ENCODE results near the gene TMPRSS2. TPM values are rescaled to one million over a fixed set of nuclear protein-coding genes. Genes with fewer than 3 reads are reported as not detected.

Gene TMPRSS2
- total RNA-seq, 1 experiment from 2014 or later = not detected

- ChIA-PET POLR2A (no interaction called here), CTCF (no interaction called here)
- H3K4me3 Mint-ChIP-seq (ENCODE audit: unreplicated experiment) = no peak overlapping the region
- H3K27ac Mint-ChIP-seq (ENCODE audit: low read depth, unreplicated experiment) = no peak overlapping the region
- H3K9me3 Mint-ChIP-seq (ENCODE audit: unreplicated experiment) = peaks cover 8% of the 10 kb centered on the region
- intact Hi-C loops (cut with micrococcal nuclease) = no loop called here
- BruUV-seq (replicated peaks) = no TSS peak
- no peaks in the 10 kb centered on the region for H3K27me3 Mint-ChIP-seq (ENCODE audit: insufficient read depth, unreplicated experiment)
- DNase-seq (ENCODE audit: unreplicated experiment) = no peak
- no peak for TF ChIP-seq CTCF (IDR thresholded peaks at IDR 0.05; ENCODE audit: unreplicated experiment)
- no peaks in the 10 kb centered on the region for H3K36me3 Mint-ChIP-seq (ENCODE audit: insufficient read depth, unreplicated experiment)
- no peaks in the 10 kb centered on the region for H3K4me1 Mint-ChIP-seq (ENCODE audit: insufficient read depth, unreplicated experiment)
Observed at GRCh38 chr21:41435706-41436105, 72.3 kb downstream of the TMPRSS2 start.

- no peak for TF ChIP-seq CTCF (IDR thresholded peaks at IDR 0.05; ENCODE audit: unreplicated experiment)
- H3K4me1 Mint-ChIP-seq (ENCODE audit: insufficient read depth, unreplicated experiment) = no peaks in the 10 kb centered on the region
- H3K36me3 Mint-ChIP-seq (ENCODE audit: insufficient read depth, unreplicated experiment) = no peaks in the 10 kb centered on the region
- no peak overlapping the region for H3K27ac Mint-ChIP-seq (ENCODE audit: low read depth, unreplicated experiment)
- H3K27me3 Mint-ChIP-seq (ENCODE audit: insufficient read depth, unreplicated experiment) = peaks cover 7% of the 10 kb centered on the region
- no peak overlapping the region for H3K4me3 Mint-ChIP-seq (ENCODE audit: unreplicated experiment)
- intact Hi-C loops (cut with micrococcal nuclease) = no loop called here
- peaks cover 8% of the 10 kb centered on the region for H3K9me3 Mint-ChIP-seq (ENCODE audit: unreplicated experiment)
- no peak for DNase-seq (ENCODE audit: unreplicated experiment)
- POLR2A ChIA-PET = no interaction called here
- CTCF ChIA-PET = no interaction called here
- no TSS peak for BruUV-seq (replicated peaks)
Observed at GRCh38 chr21:41433566-41433965, 74.4 kb downstream of the TMPRSS2 start.

- H3K36me3 Mint-ChIP-seq (ENCODE audit: insufficient read depth, unreplicated experiment) = no peaks in the 10 kb centered on the region
- no peak overlapping the region for H3K27ac Mint-ChIP-seq (ENCODE audit: low read depth, unreplicated experiment)
- DNase-seq (ENCODE audit: unreplicated experiment) = no peak
- peaks cover 7% of the 10 kb centered on the region for H3K27me3 Mint-ChIP-seq (ENCODE audit: insufficient read depth, unreplicated experiment)
- H3K4me1 Mint-ChIP-seq (ENCODE audit: insufficient read depth, unreplicated experiment) = no peaks in the 10 kb centered on the region
- ChIA-PET CTCF (interaction anchor here (0.7 kb wide), 2 partner anchors 82 to 310 kb away, joined by 3 read pairs; no protein-coding TSS in a partner anchor), POLR2A (no interaction called here)
- BruUV-seq (replicated peaks) = no TSS peak
- intact Hi-C loops (cut with micrococcal nuclease) = no loop called here
- no peak for TF ChIP-seq CTCF (IDR thresholded peaks at IDR 0.05; ENCODE audit: unreplicated experiment)
- peaks cover 8% of the 10 kb centered on the region for H3K9me3 Mint-ChIP-seq (ENCODE audit: unreplicated experiment)
- no peak overlapping the region for H3K4me3 Mint-ChIP-seq (ENCODE audit: unreplicated experiment)
Observed at GRCh38 chr21:41432562-41433460, 75.1 kb downstream of the TMPRSS2 start.

GRCh38 chr21:41431788-41432548 lies 76.0 kb downstream of the TMPRSS2 start:
- no TSS peak for BruUV-seq (replicated peaks)
- Mint-ChIP-seq H3K4me1 (ENCODE audit: insufficient read depth, unreplicated experiment) (no peaks in the 10 kb centered on the region), H3K27ac (ENCODE audit: low read depth, unreplicated experiment) (no peak overlapping the region), H3K27me3 (ENCODE audit: insufficient read depth, unreplicated experiment) (peaks cover 7% of the 10 kb centered on the region), H3K4me3 (ENCODE audit: unreplicated experiment) (no peak overlapping the region), H3K9me3 (ENCODE audit: unreplicated experiment) (peaks cover 8% of the 10 kb centered on the region), H3K36me3 (ENCODE audit: insufficient read depth, unreplicated experiment) (no peaks in the 10 kb centered on the region)
- intact Hi-C loops (cut with micrococcal nuclease) = no loop called here
- no peak for TF ChIP-seq CTCF (IDR thresholded peaks at IDR 0.05; ENCODE audit: unreplicated experiment)
- POLR2A ChIA-PET = no interaction called here
- DNase-seq (ENCODE audit: unreplicated experiment) = no peak
- CTCF ChIA-PET = interaction anchor here (0.6 to 0.7 kb wide), 3 partner anchors 83 to 309 kb away, joined by 3 read pairs; no protein-coding TSS in a partner anchor

Measured in MCF 10A (cell line).